Measurements from ENCODE around the gene KRT33A.

The KRT33A gene

GRCh38 chr17:41301204-41301790 is 49.3 kb downstream of the KRT33A start:
- DNase-seq = no peak

DNA sequence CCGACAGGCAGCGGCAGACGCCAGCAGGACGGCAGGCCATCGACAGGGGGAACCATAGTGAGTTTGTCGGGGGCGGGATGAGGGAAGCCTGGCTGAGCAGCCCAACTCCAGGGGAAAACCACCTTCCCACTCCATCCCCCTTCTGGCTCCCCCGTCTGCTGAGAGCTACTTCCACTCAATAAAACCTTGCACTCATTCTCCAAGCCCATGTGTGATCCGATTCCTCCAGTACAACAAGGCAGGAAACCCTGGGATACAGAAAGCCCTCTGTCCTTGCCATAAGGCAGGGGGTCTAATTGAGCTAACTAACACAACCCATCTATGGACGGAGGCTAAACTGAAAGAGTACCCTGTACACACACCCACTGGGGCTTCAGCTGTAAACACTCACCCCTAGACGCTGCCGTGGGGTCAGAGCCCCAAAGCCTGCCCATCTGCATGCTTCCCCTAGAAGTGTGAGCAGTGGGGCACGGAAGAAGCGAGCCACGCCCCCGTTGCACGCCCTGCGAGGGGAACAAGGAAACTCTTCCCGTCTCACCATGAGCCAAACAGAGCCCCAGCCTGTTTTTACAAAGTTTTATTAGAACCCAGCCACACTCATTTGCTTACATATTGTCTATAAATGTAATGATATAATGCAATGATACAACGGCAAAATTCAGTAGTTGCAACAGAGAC is 52.0 kb downstream of the KRT33A start:
- DNase-seq = no peak

GRCh38 chr17:41296846-41297245 is 53.8 kb downstream of the KRT33A start:
- no peak for DNase-seq
